HepG2 (cell line): Measurements from ENCODE around the gene RAD23A. TPM values are rescaled to one million over a fixed set of nuclear protein-coding genes. Genes with fewer than 3 reads are reported as not detected.

Source experiments
- HMGXB3 ChIP-seq: sonication (generic); formaldehyde crosslinking; IDR thresholded peaks from 2 replicates; pipeline ENCODE4 v1.4.0; 2020; ENCODE audit warnings: missing genetic modification reagents, borderline replicate concordance
- SETDB1 ChIP-seq: sonication (generic); formaldehyde crosslinking; IDR thresholded peaks from 2 replicates; pipeline ENCODE4 v1.5.1; 2020; ENCODE audit warnings: missing genetic modification reagents, mild to moderate bottlenecking, borderline replicate concordance
- TOE1 ChIP-seq: sonication (generic); formaldehyde crosslinking; IDR thresholded peaks from 2 replicates; pipeline ENCODE4 v1.4.0; 2020; ENCODE audit warnings: mild to moderate bottlenecking, missing genetic modification reagents
- ZHX2 ChIP-seq, 2 experiments: sonication (generic) in 1 of 2; formaldehyde crosslinking in 1 of 2; IDR thresholded peaks; 2 replicates each; pipeline versions ENCODE4 v1.6.1 to v1.9.0; 2014 to 2022; ENCODE audit warnings: antibody characterized with exemption in 1 of 2, borderline replicate concordance in 1 of 2, inconsistent platforms in 1 of 2, low read depth in 1 of 2, missing genetic modification reagents in 1 of 2
- polyA plus RNA-seq, 8 experiments: library from polyadenylated mRNA; depleted of rRNA in 3 of 8; stranded (reverse) in 7 of 8; unstranded in 1 of 8; fragments of >200 nt; fragmentation: Illumina TruSeq in 4 of 8; extraction: Trizol in 4 of 8; gene quantifications; 2 replicates each; pipeline versions ENCODE4 v1.2.1 to v1.2.3, GENCODE V29; 2011 to 2016; ENCODE audit warnings: low read depth in 4 of 8, missing spikeins in 1 of 8, mixed read lengths in 1 of 8; ENCODE audit not compliant: insufficient read depth in 1 of 8
- total RNA-seq, 5 experiments: library from RNA; depleted of rRNA; stranded (reverse); fragments of >200 nt; fragmentation: Illumina TruSeq; extraction: Trizol; gene quantifications; 2 replicates each; pipeline ENCODE4 v1.2.3, GENCODE V29; 2016; ENCODE audit warnings: low read depth in 1 of 5
- TF ChIP-seq, protein P1 (sequence below): sonication (generic); formaldehyde crosslinking; IDR thresholded peaks from 2 replicates; pipeline ENCODE4 v1.4.0; 2020; ENCODE audit warnings: missing genetic modification reagents
- TF ChIP-seq, protein P2 (sequence below): sonication (generic); formaldehyde crosslinking; IDR thresholded peaks from 2 replicates; pipeline ENCODE4 v1.5.0; 2020; ENCODE audit warnings: mild to moderate bottlenecking, missing genetic modification reagents, borderline replicate concordance

RAD23A gene
- total and polyA plus RNA-seq, 2 of the 13 experiments (the other 11 are each of a cell fraction or from before 2014, with no cell fraction given) = 42.5 to 54.2 TPM

- no peak for TF ChIP-seq ZHX2 (IDR thresholded peaks at IDR 0.05; ENCODE audit: low read depth)
- TF ChIP-seq ZHX2 (CRISPR knock-in tag; IDR thresholded peaks at IDR 0.05; ENCODE audit: borderline replicate concordance) = no peak
- TF ChIP-seq, protein P1, sequence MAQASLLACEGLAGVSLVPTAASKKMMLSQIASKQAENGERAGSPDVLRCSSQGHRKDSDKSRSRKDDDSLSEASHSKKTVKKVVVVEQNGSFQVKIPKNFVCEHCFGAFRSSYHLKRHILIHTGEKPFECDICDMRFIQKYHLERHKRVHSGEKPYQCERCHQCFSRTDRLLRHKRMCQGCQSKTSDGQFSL (CRISPR knock-in tag) = no peak; the same call in 1 of the 2 replicates
- TF ChIP-seq SETDB1 = no peak
- TF ChIP-seq TOE1 (CRISPR knock-in tag) = no peak
- TF ChIP-seq, protein P2, sequence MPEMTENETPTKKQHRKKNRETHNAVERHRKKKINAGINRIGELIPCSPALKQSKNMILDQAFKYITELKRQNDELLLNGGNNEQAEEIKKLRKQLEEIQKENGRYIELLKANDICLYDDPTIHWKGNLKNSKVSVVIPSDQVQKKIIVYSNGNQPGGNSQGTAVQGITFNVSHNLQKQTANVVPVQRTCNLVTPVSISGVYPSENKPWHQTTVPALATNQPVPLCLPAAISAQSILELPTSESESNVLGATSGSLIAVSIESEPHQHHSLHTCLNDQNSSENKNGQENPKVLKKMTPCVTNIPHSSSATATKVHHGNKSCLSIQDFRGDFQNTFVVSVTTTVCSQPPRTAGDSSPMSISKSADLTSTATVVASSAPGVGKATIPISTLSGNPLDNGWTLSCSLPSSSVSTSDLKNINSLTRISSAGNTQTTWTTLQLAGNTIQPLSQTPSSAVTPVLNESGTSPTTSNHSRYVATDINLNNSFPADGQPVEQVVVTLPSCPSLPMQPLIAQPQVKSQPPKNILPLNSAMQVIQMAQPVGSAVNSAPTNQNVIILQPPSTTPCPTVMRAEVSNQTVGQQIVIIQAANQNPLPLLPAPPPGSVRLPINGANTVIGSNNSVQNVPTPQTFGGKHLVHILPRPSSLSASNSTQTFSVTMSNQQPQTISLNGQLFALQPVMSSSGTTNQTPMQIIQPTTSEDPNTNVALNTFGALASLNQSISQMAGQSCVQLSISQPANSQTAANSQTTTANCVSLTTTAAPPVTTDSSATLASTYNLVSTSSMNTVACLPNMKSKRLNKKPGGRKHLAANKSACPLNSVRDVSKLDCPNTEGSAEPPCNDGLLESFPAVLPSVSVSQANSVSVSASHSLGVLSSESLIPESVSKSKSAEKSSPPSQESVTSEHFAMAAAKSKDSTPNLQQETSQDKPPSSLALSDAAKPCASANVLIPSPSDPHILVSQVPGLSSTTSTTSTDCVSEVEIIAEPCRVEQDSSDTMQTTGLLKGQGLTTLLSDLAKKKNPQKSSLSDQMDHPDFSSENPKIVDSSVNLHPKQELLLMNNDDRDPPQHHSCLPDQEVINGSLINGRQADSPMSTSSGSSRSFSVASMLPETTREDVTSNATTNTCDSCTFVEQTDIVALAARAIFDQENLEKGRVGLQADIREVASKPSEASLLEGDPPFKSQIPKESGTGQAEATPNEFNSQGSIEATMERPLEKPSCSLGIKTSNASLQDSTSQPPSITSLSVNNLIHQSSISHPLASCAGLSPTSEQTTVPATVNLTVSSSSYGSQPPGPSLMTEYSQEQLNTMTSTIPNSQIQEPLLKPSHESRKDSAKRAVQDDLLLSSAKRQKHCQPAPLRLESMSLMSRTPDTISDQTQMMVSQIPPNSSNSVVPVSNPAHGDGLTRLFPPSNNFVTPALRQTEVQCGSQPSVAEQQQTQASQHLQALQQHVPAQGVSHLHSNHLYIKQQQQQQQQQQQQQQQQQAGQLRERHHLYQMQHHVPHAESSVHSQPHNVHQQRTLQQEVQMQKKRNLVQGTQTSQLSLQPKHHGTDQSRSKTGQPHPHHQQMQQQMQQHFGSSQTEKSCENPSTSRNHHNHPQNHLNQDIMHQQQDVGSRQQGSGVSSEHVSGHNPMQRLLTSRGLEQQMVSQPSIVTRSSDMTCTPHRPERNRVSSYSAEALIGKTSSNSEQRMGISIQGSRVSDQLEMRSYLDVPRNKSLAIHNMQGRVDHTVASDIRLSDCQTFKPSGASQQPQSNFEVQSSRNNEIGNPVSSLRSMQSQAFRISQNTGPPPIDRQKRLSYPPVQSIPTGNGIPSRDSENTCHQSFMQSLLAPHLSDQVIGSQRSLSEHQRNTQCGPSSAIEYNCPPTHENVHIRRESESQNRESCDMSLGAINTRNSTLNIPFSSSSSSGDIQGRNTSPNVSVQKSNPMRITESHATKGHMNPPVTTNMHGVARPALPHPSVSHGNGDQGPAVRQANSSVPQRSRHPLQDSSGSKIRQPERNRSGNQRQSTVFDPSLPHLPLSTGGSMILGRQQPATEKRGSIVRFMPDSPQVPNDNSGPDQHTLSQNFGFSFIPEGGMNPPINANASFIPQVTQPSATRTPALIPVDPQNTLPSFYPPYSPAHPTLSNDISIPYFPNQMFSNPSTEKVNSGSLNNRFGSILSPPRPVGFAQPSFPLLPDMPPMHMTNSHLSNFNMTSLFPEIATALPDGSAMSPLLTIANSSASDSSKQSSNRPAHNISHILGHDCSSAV (CRISPR knock-in tag) = no peak
- no peak for TF ChIP-seq HMGXB3 (CRISPR knock-in tag)
These were observed 39.6 kb downstream of the RAD23A start (continued) for GRCh38 chr19:12985049-12985776.
